HEK293T (cell line): ENCODE data around the gene HOXD9.

Experiments
- FOXA1 ChIP-seq: fragments of 450-650 bp; IDR thresholded peaks from 2 replicates; pipeline ENCODE4 v1.6.1; 2016; ENCODE audit warnings: mild to moderate bottlenecking
- NFRKB ChIP-seq: fragments of 450-650 bp; IDR thresholded peaks from 2 replicates; pipeline ENCODE4 v1.6.1; 2016; ENCODE audit warnings: mild to moderate bottlenecking, moderate library complexity
- SP1 ChIP-seq: fragments of 450-650 bp; IDR thresholded peaks from 2 replicates; pipeline ENCODE4 v1.6.1; 2017
- SUZ12 ChIP-seq: fragments of 450-650 bp; IDR thresholded peaks from 2 replicates; pipeline ENCODE4 v1.6.1; 2016; ENCODE audit warnings: mild to moderate bottlenecking

DNA sequence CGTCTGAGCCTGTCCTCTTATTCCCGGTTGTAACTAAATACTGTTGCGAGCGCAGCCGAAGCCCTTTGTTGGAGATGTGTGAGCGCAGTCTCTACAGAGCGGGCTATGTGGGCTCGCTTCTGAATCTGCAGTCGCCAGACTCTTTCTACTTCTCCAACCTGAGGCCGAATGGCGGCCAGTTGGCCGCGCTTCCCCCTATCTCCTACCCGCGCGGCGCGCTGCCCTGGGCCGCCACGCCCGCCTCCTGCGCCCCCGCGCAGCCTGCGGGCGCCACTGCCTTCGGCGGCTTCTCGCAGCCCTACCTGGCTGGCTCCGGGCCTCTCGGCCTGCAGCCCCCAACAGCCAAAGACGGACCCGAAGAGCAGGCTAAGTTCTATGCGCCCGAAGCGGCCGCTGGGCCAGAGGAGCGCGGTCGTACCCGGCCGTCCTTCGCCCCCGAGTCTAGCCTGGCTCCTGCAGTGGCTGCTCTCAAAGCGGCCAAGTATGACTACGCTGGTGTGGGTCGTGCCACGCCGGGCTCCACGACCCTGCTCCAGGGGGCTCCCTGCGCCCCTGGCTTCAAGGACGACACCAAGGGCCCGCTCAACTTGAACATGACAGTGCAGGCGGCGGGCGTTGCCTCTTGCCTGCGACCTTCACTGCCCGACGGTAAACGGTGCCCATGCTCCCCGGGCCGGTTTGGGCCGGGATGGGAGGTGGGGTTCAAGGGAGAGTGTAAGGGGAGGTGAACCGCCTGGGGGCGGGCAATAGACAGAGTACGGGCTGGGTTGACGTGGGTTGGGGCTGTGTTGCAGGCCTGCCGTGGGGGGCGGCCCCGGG is 22.6 kb upstream of the HOXD9 start, which contains the start of gene HOXD12:
- TF ChIP-seq NFRKB (no peak), FOXA1 (no peak), SP1 (no peak), SUZ12 (no peak)
